GM12891 (cell line): ENCODE data around the gene LRFN5. TPM values are rescaled to one million over a fixed set of nuclear protein-coding genes. Genes with fewer than 3 reads are reported as not detected.
"Not testable (repeated sequence)": the region's sequence is repeated elsewhere in the genome, so short reads cannot be mapped to it uniquely, and the experiment has no call there.

Experiments
- DNase-seq: peaks from one replicate; pipeline ENCODE4 v3.0.0; 2011; ENCODE audit warnings: low spot score; ENCODE audit not compliant: insufficient read length
- FAIRE-seq: peaks from 2 replicates; lab custom pipeline; 2011; peaks lifted over from hg19 to GRCh38; lab: Jason Lieb, UNC
- PAX5 ChIP-seq: IDR thresholded peaks from 2 replicates; pipeline ENCODE4 v1.6.1; 2011; ENCODE audit warnings: low read length, moderate library complexity, mild to moderate bottlenecking; ENCODE audit not compliant: insufficient read depth, severe bottlenecking
- POLR2A ChIP-seq: IDR thresholded peaks from 2 replicates; pipeline ENCODE4 v1.6.1; 2011; ENCODE audit warnings: low read depth, low read length, control low read depth
- POLR2AphosphoS5 ChIP-seq: IDR thresholded peaks from 2 replicates; pipeline ENCODE4 v1.6.1; 2011; ENCODE audit warnings: low read depth, low read length, control low read depth
- POU2F2 ChIP-seq: IDR thresholded peaks from 2 replicates; pipeline ENCODE4 v1.6.1; 2011; ENCODE audit warnings: low read depth, mild to moderate bottlenecking, control low read depth, low read length, moderate library complexity
- SPI1 ChIP-seq: IDR thresholded peaks from 2 replicates; pipeline ENCODE4 v1.6.1; 2011; ENCODE audit warnings: low read depth, low read length, control low read depth
- TAF1 ChIP-seq: IDR thresholded peaks from 2 replicates; pipeline ENCODE4 v1.6.1; 2011; ENCODE audit warnings: low read depth, low read length, control low read depth
- polyA plus RNA-seq: library from polyadenylated mRNA; unstranded; fragments of >200 nt; gene quantifications from one replicate; pipeline ENCODE4 v1.2.1, GENCODE V29; 2012; ENCODE audit warnings: low read depth, missing spikeins, inconsistent platforms; ENCODE audit not compliant: missing spikeins

LRFN5 gene
- polyA plus RNA-seq = not detected

GRCh38 chr14:41606532-41607303 is at the start of gene LRFN5:
TSS of gene LRFN5 (plus strand) at chr14:41606876.
- TF ChIP-seq POLR2AphosphoS5 (no peak), POLR2A (no peak), PAX5 (no peak), POU2F2 (no peak), SPI1 (no peak), TAF1 (no peak)
- FAIRE-seq (no peak), DNase-seq (no peak)

DNA sequence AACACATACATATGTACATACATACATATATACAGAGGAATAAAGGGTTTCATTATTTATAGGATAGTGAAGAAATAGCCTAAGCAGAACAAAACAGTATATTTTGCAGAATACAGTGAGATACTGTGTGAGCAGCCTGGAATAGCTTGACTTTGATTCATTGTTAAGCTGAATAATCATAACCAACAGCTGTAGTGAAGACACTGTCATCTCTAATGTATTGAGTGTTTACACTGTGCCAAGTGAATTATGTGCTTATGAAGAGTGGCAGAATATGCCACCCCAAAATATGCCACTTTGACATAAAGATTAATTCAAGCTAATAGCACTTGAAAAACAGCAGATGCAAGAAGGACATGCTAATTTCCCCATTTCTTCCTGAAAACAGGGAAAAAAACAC is 48.2 kb upstream of the LRFN5 start:
- TF ChIP-seq TAF1 (no peak), PAX5 (no peak), SPI1 (no peak), POU2F2 (no peak), POLR2A (no peak), POLR2AphosphoS5 (no peak)
- FAIRE-seq (no peak), DNase-seq (no peak)

DNA sequence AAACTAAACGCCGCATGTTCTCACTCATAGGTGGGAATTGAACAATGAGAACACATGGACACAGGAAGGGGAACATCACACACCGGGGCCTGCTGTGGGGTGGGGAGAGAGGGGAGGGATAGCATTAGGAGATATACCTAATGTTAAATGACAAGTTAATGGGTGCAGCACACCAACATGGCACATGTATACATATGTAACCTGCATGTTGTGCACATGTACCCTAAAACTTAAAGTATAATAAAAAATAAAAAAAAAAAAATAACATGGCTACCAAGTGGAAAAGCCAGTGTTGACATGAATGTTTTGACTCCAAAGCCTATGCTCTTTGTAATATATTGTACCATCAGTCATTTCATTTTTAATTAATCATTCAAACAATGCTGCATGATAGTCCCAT is 39.8 kb upstream of the LRFN5 start:
- not testable (repeated sequence) for FAIRE-seq, DNase-seq

DNA sequence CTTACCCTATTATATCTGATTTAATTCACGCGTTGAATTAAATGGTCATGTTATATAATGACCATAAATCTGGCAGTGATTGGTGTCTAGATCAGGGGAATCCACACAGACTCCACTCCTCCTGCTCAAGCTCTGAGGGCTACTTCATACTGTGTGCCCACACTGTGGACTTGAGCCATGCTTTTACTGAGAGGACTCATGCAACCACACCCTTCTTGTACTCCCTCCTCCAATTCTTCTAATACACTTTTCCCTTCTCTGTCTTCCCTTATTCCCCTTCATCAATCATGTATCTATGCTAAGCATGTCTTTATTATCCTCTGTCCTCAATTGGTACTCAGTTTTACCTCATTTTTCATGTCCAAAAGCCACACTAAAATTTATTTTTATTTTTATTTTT is 37.7 kb upstream of the LRFN5 start:
- TF ChIP-seq POLR2A (no peak), SPI1 (no peak), POLR2AphosphoS5 (no peak), TAF1 (no peak), PAX5 (no peak), POU2F2 (no peak)
- no peak for FAIRE-seq
- no peak for DNase-seq

DNA sequence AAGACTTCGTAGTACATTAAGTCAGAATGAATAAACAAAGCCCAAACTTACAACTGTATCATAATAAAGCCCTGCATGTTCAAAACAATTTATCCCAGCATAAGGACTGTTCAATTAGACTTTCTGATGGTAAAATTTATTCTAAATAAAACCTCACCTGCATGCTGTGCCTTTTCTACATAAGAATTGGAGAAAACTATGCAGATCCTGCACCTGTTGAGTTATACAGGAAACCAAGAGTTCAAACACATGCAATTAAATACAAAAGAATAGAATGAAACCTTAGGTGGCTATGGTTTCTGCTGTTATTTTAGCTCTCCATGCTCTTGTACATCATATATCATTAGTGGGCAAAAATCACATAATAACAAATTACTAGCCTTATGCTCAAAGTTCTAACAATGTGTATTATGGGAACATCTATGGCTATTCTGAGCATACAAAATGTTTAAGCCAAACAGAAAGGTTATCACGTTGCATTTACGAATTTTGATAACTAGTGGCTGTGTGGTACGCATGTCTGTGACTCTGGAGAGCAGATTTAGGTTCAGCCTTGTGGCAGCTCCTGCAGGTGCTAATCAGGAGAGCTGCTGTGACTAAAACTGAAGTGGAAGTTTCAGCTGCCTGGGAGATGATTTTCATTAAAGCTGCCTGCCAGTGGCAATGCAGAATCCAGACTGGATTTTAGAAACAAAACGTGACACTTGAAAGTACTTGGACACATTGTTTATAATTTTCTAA is 36.1 kb upstream of the LRFN5 start:
- DNase-seq = no peak
- FAIRE-seq = no peak
- TF ChIP-seq SPI1 (no peak), POLR2A (no peak), POLR2AphosphoS5 (no peak), POU2F2 (no peak), PAX5 (no peak), TAF1 (no peak)

DNA sequence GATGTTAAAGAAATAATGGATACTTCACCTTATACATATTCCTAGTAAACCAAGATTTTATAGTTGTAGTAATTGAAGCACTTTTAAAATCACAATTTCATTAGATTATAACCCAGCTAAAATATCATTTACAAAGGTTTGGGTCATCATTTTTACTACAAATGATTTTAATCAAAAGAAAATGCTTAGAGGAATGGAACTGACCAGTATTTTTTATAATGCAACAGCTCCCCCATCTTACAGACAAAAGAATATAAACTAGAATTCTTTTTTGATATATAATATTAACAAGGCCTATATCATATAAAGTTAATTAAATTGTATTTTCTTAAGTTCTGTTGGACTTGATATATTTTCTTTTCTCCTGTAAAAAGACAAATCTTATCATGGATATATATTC is 20.4 kb upstream of the LRFN5 start:
- DNase-seq (no peak), FAIRE-seq (no peak)
- TF ChIP-seq POU2F2 = no peak
- no peak for TF ChIP-seq SPI1
- no peak for TF ChIP-seq PAX5

GRCh38 chr14:41597647-41598046 is 9.0 kb upstream of the LRFN5 start:
- DNase-seq (no peak), FAIRE-seq (no peak)
- TF ChIP-seq PAX5 (no peak), POU2F2 (no peak), TAF1 (no peak), POLR2AphosphoS5 (no peak), SPI1 (no peak), POLR2A (no peak)

- FAIRE-seq, DNase-seq: not testable (repeated sequence)
Measured at GRCh38 chr14:41599805-41600385, 6.8 kb upstream of the LRFN5 start.

DNA sequence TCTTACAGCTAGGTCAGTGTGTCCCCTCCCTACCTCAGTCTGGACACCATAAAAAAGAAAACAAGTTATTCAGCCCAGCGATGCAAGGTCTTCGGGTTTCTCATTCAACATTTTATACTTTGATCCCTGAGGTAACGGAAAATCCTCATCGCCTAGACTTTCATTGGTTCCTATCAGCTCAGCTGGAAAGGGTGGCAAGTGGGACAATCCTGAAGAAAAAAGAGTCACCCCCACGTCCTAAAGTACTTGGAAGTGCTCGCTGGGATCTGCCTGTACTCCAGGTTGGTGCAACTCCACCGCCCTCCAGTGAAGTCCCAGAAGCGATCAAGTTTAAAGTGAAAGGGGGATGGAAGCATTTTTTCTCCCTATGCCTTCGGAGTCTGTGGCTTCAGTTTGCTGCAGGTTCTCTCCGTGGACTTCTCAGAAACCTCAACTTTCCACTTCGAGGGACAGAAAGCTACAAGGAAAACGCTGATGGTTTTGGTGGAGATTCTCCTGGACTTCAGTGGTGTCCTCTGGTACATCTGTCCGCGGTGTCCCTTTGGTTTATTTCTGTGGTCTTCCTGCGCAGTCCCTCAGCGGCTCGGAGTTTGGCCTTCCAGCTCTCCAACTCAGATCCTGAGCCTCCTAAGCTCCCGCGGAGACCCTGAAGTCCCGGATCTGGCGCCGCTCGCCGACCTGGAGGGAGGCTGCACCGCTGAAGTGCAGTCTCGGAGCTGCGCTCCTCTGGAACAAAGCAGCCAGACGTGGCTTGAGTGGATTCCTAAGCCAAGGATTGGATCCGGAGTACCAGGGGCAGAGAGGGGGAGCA is 1.8 kb upstream of the LRFN5 start:
- no peak for FAIRE-seq
- no peak for TF ChIP-seq POU2F2
- no peak for TF ChIP-seq TAF1
- no peak for TF ChIP-seq PAX5
- TF ChIP-seq POLR2AphosphoS5 = no peak
- DNase-seq = no peak
